ENCODE results near the gene LRRC53. TPM values are rescaled to one million over a fixed set of nuclear protein-coding genes. Genes with fewer than 3 reads are reported as not detected.

LRRC53 gene
- polyA plus RNA-seq, 2 of the 4 experiments (the other 2 are of a cell fraction): not detected

DNA sequence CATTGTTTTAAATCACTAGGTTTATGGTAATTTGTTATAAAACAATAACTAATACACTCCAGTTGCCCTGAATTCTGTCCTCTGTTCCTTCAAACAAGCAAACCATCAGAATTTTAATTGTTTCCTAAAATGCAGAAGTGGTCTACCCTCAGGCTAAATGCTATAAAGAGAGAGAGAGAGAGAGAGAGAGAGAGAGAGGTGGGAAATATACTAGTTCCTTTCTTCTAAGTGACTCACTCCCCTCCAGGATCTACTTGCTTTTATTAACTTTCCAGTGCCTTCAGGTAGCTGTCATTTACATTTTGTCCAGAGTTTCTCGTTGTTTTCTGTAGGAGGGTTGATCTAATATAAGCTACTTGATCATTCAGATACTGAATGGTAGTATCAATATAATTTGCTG lies 26.4 kb downstream of the LRRC53 start:
- Histone ChIP-seq H3K4me2 (no peak overlapping the region), H3K4me1 (no peaks in the 10 kb centered on the region), H3K9me3 (no peaks in the 10 kb centered on the region), H3K4me3 (no peak overlapping the region), H3K27ac (no peak overlapping the region)
- POLR2A ChIA-PET: no interaction called here
- CTCF ChIA-PET: no interaction called here
- DNase-seq (ENCODE audit: low read depth in 1 of 2, low spot score in 1 of 2): no peak
- FAIRE-seq: no peak
- TF ChIP-seq, protein P1, sequence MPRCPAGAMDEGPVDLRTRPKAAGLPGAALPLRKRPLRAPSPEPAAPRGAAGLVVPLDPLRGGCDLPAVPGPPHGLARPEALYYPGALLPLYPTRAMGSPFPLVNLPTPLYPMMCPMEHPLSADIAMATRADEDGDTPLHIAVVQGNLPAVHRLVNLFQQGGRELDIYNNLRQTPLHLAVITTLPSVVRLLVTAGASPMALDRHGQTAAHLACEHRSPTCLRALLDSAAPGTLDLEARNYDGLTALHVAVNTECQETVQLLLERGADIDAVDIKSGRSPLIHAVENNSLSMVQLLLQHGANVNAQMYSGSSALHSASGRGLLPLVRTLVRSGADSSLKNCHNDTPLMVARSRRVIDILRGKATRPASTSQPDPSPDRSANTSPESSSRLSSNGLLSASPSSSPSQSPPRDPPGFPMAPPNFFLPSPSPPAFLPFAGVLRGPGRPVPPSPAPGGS (IDR thresholded peaks at IDR 0.05): no peak
- no peak for TF ChIP-seq RARB (CRISPR knock-in tag; IDR thresholded peaks at IDR 0.05)
- no peak for TF ChIP-seq EHF (CRISPR knock-in tag; IDR thresholded peaks at IDR 0.05)
- TF ChIP-seq, protein P2, sequence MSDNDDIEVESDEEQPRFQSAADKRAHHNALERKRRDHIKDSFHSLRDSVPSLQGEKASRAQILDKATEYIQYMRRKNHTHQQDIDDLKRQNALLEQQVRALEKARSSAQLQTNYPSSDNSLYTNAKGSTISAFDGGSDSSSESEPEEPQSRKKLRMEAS (IDR thresholded peaks at IDR 0.05): no peak
- TF ChIP-seq RNF2 (IDR thresholded peaks at IDR 0.05; ENCODE audit: borderline replicate concordance, low read depth): no peak
- no peak for ATAC-seq
- WGBS (ENCODE audit: missing lambda C conversion rate): 0% methylated on average over 1 of the region's 1 CpG

DNA sequence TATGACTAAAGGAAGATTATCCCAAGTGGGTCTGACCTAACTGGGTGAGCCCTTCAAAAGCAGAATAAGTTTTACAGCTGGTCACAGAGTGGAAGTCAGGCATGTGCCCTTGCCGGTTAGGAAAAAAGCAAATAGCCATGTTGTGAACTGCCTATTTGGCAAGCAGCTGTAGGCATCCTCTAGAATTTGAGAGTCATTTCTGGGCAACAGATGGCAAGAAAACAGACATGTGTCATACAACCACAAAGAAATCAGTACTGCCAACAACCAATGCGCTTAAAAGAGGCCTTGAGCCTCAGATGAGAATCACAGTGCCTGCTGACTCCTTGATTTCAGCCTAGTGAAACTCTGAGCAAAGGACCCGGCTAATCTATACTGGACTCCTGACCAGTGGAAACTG lies 26.8 kb downstream of the LRRC53 start:
- 15% methylated on average over 3 of the region's 3 CpGs for WGBS (ENCODE audit: missing lambda C conversion rate)
- FAIRE-seq (no peak), DNase-seq (ENCODE audit: low read depth in 1 of 2, low spot score in 1 of 2) (no peak), ATAC-seq (no peak)
- no peaks in the 10 kb centered on the region for H3K9me3 ChIP-seq
- POLR2A ChIA-PET: no interaction called here
- CTCF ChIA-PET: no interaction called here
- no peak overlapping the region for H3K27ac ChIP-seq
- TF ChIP-seq PHF8 (IDR thresholded peaks at IDR 0.05; ENCODE audit: borderline replicate concordance, low read depth): no peak
- no peak for TF ChIP-seq ZSCAN20 (CRISPR knock-in tag; IDR thresholded peaks at IDR 0.05)
- no peak for TF ChIP-seq ESRRA (IDR thresholded peaks at IDR 0.05; ENCODE audit: borderline replicate concordance, low read length)
- no peak for TF ChIP-seq TP53 (CRISPR knock-in tag; IDR thresholded peaks at IDR 0.05)
- H3K4me1 ChIP-seq: no peaks in the 10 kb centered on the region
- no peak overlapping the region for H3K4me3 ChIP-seq
- H3K4me2 ChIP-seq: no peak overlapping the region

DNA sequence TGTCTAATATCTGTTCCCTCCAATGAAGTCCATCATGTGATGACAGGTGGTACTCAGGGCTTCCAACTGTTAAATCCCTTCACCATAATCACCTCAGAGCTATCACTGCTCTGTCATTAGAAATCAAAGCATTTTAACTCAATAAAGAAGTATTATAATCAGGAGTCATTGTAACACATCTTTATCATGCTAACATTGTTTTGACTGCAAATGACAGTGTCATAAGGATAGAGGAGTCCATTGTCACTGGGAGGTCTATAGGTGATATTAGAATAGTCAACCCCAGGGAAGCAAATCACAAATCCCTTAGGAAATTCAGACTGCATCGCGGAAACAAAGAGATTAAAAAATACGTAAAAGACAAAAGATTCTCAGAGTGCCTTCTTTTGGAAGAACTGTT lies 30.8 kb downstream of the LRRC53 start:
- Histone ChIP-seq H3K4me2 (no peak overlapping the region), H3K4me3 (no peak overlapping the region), H3K9me3 (no peaks in the 10 kb centered on the region), H3K4me1 (no peaks in the 10 kb centered on the region), H3K27ac (no peak overlapping the region)
- TF ChIP-seq MYC (IDR thresholded peaks at IDR 0.05; ENCODE audit: borderline replicate concordance, low read length): no peak
- TF ChIP-seq NR3C1 (IDR thresholded peaks at IDR 0.05): no peak
- no peak for TF ChIP-seq TP53 (CRISPR knock-in tag; IDR thresholded peaks at IDR 0.05)
- no peak for TF ChIP-seq ESRRA (IDR thresholded peaks at IDR 0.05; ENCODE audit: borderline replicate concordance, low read length)
- TF ChIP-seq, protein P3, sequence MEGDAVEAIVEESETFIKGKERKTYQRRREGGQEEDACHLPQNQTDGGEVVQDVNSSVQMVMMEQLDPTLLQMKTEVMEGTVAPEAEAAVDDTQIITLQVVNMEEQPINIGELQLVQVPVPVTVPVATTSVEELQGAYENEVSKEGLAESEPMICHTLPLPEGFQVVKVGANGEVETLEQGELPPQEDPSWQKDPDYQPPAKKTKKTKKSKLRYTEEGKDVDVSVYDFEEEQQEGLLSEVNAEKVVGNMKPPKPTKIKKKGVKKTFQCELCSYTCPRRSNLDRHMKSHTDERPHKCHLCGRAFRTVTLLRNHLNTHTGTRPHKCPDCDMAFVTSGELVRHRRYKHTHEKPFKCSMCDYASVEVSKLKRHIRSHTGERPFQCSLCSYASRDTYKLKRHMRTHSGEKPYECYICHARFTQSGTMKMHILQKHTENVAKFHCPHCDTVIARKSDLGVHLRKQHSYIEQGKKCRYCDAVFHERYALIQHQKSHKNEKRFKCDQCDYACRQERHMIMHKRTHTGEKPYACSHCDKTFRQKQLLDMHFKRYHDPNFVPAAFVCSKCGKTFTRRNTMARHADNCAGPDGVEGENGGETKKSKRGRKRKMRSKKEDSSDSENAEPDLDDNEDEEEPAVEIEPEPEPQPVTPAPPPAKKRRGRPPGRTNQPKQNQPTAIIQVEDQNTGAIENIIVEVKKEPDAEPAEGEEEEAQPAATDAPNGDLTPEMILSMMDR (IDR thresholded peaks at IDR 0.05): no peak
- TF ChIP-seq CBX2 (IDR thresholded peaks at IDR 0.05; ENCODE audit: borderline replicate concordance, low read depth): no peak
- DNase-seq (ENCODE audit: low read depth in 1 of 2, low spot score in 1 of 2) (no peak), ATAC-seq (no peak), FAIRE-seq (no peak)
- ChIA-PET POLR2A (no interaction called here), CTCF (no interaction called here)
- WGBS (ENCODE audit: missing lambda C conversion rate): 40% methylated on average over 3 of the region's 3 CpGs

DNA sequence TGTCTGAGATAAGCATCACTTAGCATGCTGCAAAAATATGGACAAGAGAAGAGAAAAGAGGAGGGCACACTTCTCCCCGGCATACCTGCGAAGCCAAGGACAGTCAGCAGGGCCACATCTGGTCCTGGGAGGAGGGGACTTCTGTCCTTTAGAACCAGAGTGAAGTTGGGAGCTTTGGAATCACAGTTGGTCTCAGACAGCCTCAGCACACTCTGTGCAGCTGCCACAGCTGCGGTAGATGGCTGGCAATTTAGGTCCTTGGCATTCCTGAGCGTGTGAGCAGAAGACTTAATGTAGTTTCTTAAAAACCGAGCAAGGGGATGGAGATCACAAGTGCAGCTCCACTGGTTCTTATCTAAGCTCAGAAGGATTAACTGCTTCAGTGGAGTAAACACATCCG lies 32.3 kb downstream of the LRRC53 start:
- 25% methylated on average over 4 of the region's 6 CpGs for WGBS (ENCODE audit: missing lambda C conversion rate)
- DNase-seq (ENCODE audit: low read depth in 1 of 2, low spot score in 1 of 2): no peak
- Histone ChIP-seq H3K4me2 (no peak overlapping the region), H3K9me3 (no peaks in the 10 kb centered on the region), H3K27ac (no peak overlapping the region), H3K4me3 (no peak overlapping the region), H3K4me1 (no peaks in the 10 kb centered on the region)
- POLR2A ChIA-PET: no interaction called here
- no peak for ATAC-seq
- CTCF ChIA-PET: no interaction called here
- TF ChIP-seq, protein P1 (IDR thresholded peaks at IDR 0.05): no peak
- TF ChIP-seq JUN (IDR thresholded peaks at IDR 0.05): no peak
- no peak for FAIRE-seq
